Mesenchymal stem cell (in vitro differentiated cells and primary cell): ENCODE data around the gene SMYD1.

Source experiments
- DNase-seq: peaks from one replicate; pipeline ENCODE4 v3.0.0-alpha.2; 2013
- H2AFZ ChIP-seq: one replicate; pipeline ENCODE4 v1.6.1; 2013; ENCODE audit warnings: low read depth, mild to moderate bottlenecking, control low read depth, inconsistent platforms, low read length, moderate library complexity
- H2AK5ac ChIP-seq: 2 replicates; pipeline ENCODE4 v1.6.1; 2013; ENCODE audit warnings: low read length, moderate library complexity, mild to moderate bottlenecking, inconsistent platforms; ENCODE audit not compliant: severe bottlenecking
- H2BK120ac ChIP-seq: one replicate; pipeline ENCODE4 v1.6.1; 2013; ENCODE audit warnings: low read depth, mild to moderate bottlenecking, inconsistent platforms, low read length, moderate library complexity
- H2BK12ac ChIP-seq, 2 experiments: one replicate each; pipeline ENCODE4 v1.6.1; 2013; ENCODE audit warnings: inconsistent platforms in 2 of 2, low read length in 2 of 2, mild to moderate bottlenecking in 2 of 2, moderate library complexity in 2 of 2, control low read depth in 1 of 2
- H2BK15ac ChIP-seq: one replicate; pipeline ENCODE4 v1.6.1; 2013; ENCODE audit warnings: mild to moderate bottlenecking, low read depth, inconsistent platforms; ENCODE audit not compliant: poor library complexity, severe bottlenecking
- H2BK5ac ChIP-seq: 2 replicates; pipeline ENCODE4 v1.6.1; 2013; ENCODE audit warnings: low read depth, mild to moderate bottlenecking, low read length, control low read depth, inconsistent platforms; ENCODE audit not compliant: poor library complexity, severe bottlenecking
- H3K14ac ChIP-seq, 2 experiments: one replicate each; pipeline ENCODE4 v1.6.1; 2013; ENCODE audit warnings: inconsistent platforms in 2 of 2, low read length in 2 of 2, control low read depth in 1 of 2, mild to moderate bottlenecking in 1 of 2, moderate library complexity in 1 of 2
- H3K18ac ChIP-seq, 2 experiments: one replicate each; pipeline ENCODE4 v1.6.1; 2013; ENCODE audit warnings: inconsistent platforms in 2 of 2, low read length in 2 of 2, control low read depth in 1 of 2, low read depth in 1 of 2, mild to moderate bottlenecking in 1 of 2
- H3K23ac ChIP-seq, 2 experiments: one replicate each; pipeline ENCODE4 v1.6.1; 2013; ENCODE audit warnings: inconsistent platforms in 2 of 2, low read length in 2 of 2, mild to moderate bottlenecking in 2 of 2, moderate library complexity in 2 of 2, control low read depth in 1 of 2
- H3K27ac ChIP-seq: 2 replicates; pipeline ENCODE4 v1.5.1; 2013; ENCODE audit warnings: mild to moderate bottlenecking, moderate library complexity, low read length, control low read depth, inconsistent platforms; ENCODE audit not compliant: poor library complexity, severe bottlenecking
- H3K27me3 ChIP-seq, 2 experiments: 2 replicates each; pipeline versions ENCODE4 v1.6.1 to v1.7.0; 2013; ENCODE audit warnings: low read length in 2 of 2, mild to moderate bottlenecking in 2 of 2, moderate library complexity in 2 of 2, control low read depth in 1 of 2, inconsistent platforms in 1 of 2; ENCODE audit not compliant: control insufficient read depth in 1 of 2, insufficient read depth in 1 of 2
- H3K36me3 ChIP-seq, 2 experiments: 2 replicates each; pipeline versions ENCODE4 v1.6.1 to v1.7.0; 2013; ENCODE audit warnings: low read length in 2 of 2, control low read depth in 1 of 2, inconsistent platforms in 1 of 2, low read depth in 1 of 2, mild to moderate bottlenecking in 1 of 2; ENCODE audit not compliant: insufficient read depth in 2 of 2, control insufficient read depth in 1 of 2
- H3K4ac ChIP-seq, 2 experiments: one replicate each; pipeline ENCODE4 v1.6.1; 2013; ENCODE audit warnings: inconsistent platforms in 2 of 2, low read length in 2 of 2, mild to moderate bottlenecking in 2 of 2, moderate library complexity in 2 of 2, control low read depth in 1 of 2, low read depth in 1 of 2
- H3K4me1 ChIP-seq: 2 replicates; pipeline ENCODE4 v1.6.1; 2013; ENCODE audit warnings: low read depth, low read length, control low read depth; ENCODE audit not compliant: control insufficient read depth, insufficient read depth
- H3K4me2 ChIP-seq: 2 replicates; pipeline ENCODE4 v1.6.1; 2013; ENCODE audit warnings: low read length, mild to moderate bottlenecking, inconsistent platforms; ENCODE audit not compliant: poor library complexity, severe bottlenecking
- H3K4me3 ChIP-seq, 2 experiments: 2 replicates each; pipeline versions ENCODE4 v1.5.1 to v1.7.0; 2013; ENCODE audit warnings: low read length in 2 of 2, mild to moderate bottlenecking in 2 of 2, control low read depth in 1 of 2, low read depth in 1 of 2; ENCODE audit not compliant: insufficient read depth in 1 of 2
- H3K79me1 ChIP-seq: replicated peaks from 2 replicates; pipeline ENCODE4 v1.6.1; 2013; ENCODE audit warnings: mild to moderate bottlenecking, control low read depth, low read length, inconsistent platforms; ENCODE audit not compliant: poor library complexity, severe bottlenecking
- H3K9ac ChIP-seq: 2 replicates; pipeline ENCODE4 v1.7.0; 2013; ENCODE audit warnings: mild to moderate bottlenecking, low read length, moderate library complexity
- H3K9me3 ChIP-seq: 2 replicates; pipeline ENCODE4 v1.7.0; 2013; ENCODE audit warnings: mild to moderate bottlenecking, low read length; ENCODE audit not compliant: control insufficient read depth
- H4K8ac ChIP-seq: one replicate; pipeline ENCODE4 v1.6.1; 2013; ENCODE audit warnings: inconsistent platforms, mild to moderate bottlenecking, low read length, moderate library complexity
- H4K91ac ChIP-seq: one replicate; pipeline ENCODE4 v1.6.1; 2013; ENCODE audit warnings: mild to moderate bottlenecking, low read length, inconsistent platforms
- WGBS: methylation state at CpG from one replicate; pipeline ENCODE4 v1.1.7; 2013; ENCODE audit warnings: mixed read lengths; 5-methylcytosine and 5-hydroxymethylcytosine counted together

The SMYD1 gene

GRCh38 chr2:88125924-88126771 is 58.5 kb downstream of the SMYD1 start:
- Histone ChIP-seq H3K4me1 (peaks cover 2% of the 10 kb centered on the region), H3K23ac (no peak overlapping the region), H2AFZ (no peak overlapping the region), H3K79me1 (no peaks in the 10 kb centered on the region), H3K36me3 (no peaks in the 10 kb centered on the region), H2BK5ac (no peak overlapping the region), H2BK120ac (no peak overlapping the region), H4K91ac (no peak overlapping the region), H2AK5ac (no peak overlapping the region), H2BK12ac (no peak overlapping the region), H3K4ac (no peak overlapping the region), H3K4me2 (no peak overlapping the region), H3K9me3 (no peaks in the 10 kb centered on the region), H3K18ac (no peak overlapping the region), H3K14ac (no peak overlapping the region), H3K27me3 (peaks cover 30 to 74% of the 10 kb centered on the region in 2 experiments), H2BK15ac (no peak overlapping the region), H3K9ac (no peak overlapping the region), H3K4me3 (no peak overlapping the region), H4K8ac (no peak overlapping the region), H3K27ac (no peak overlapping the region)
- 82% methylated on average over 11 of the region's 11 CpGs for WGBS
- DNase-seq: no peak

- no peaks in the 10 kb centered on the region for H3K79me1 ChIP-seq
- H2BK5ac ChIP-seq: no peak overlapping the region
- H3K4me3 ChIP-seq: no peak overlapping the region
- no peak overlapping the region for H3K4me2 ChIP-seq
- no peak overlapping the region for H3K4ac ChIP-seq
- no peak overlapping the region for H4K8ac ChIP-seq
- peaks cover 30 to 67% of the 10 kb centered on the region in 2 experiments for H3K27me3 ChIP-seq
- no peak overlapping the region for H3K23ac ChIP-seq
- no peaks in the 10 kb centered on the region for H3K36me3 ChIP-seq
- H2BK12ac ChIP-seq: no peak overlapping the region
- DNase-seq: no peak
- H3K14ac ChIP-seq: no peak overlapping the region
- 94% methylated on average over 3 of the region's 3 CpGs for WGBS
- no peak overlapping the region for H3K18ac ChIP-seq
- H3K9me3 ChIP-seq: no peaks in the 10 kb centered on the region
- no peak overlapping the region for H2AFZ ChIP-seq
- H4K91ac ChIP-seq: no peak overlapping the region
- no peak overlapping the region for H2BK15ac ChIP-seq
- H2AK5ac ChIP-seq: no peak overlapping the region
- H2BK120ac ChIP-seq: no peak overlapping the region
- no peak overlapping the region for H3K27ac ChIP-seq
- H3K4me1 ChIP-seq: peaks cover 2% of the 10 kb centered on the region
- no peak overlapping the region for H3K9ac ChIP-seq
Observed at GRCh38 chr2:88126772-88127637, 59.4 kb downstream of the SMYD1 start.

GRCh38 chr2:88127638-88127887 is 59.9 kb downstream of the SMYD1 start:
- 33% methylated on average over 1 of the region's 1 CpG for WGBS
- no peak overlapping the region for H2AK5ac ChIP-seq
- H3K9me3 ChIP-seq: no peaks in the 10 kb centered on the region
- H3K4ac ChIP-seq: no peak overlapping the region
- H3K18ac ChIP-seq: no peak overlapping the region
- H3K9ac ChIP-seq: no peak overlapping the region
- no peak overlapping the region for H2AFZ ChIP-seq
- H3K27ac ChIP-seq: no peak overlapping the region
- no peak overlapping the region for H2BK120ac ChIP-seq
- H3K4me3 ChIP-seq: no peak overlapping the region
- no peak overlapping the region for H2BK5ac ChIP-seq
- H3K4me2 ChIP-seq: no peak overlapping the region
- no peak overlapping the region for H4K8ac ChIP-seq
- H3K36me3 ChIP-seq: no peaks in the 10 kb centered on the region
- peaks cover 2% of the 10 kb centered on the region for H3K4me1 ChIP-seq
- no peak overlapping the region for H2BK15ac ChIP-seq
- no peak overlapping the region for H2BK12ac ChIP-seq
- no peak for DNase-seq
- H4K91ac ChIP-seq: no peak overlapping the region
- H3K14ac ChIP-seq: no peak overlapping the region
- H3K23ac ChIP-seq: no peak overlapping the region
- peaks cover 30 to 63% of the 10 kb centered on the region in 2 experiments for H3K27me3 ChIP-seq
- H3K79me1 ChIP-seq: no peaks in the 10 kb centered on the region

- H3K79me1 ChIP-seq: no peaks in the 10 kb centered on the region
- no peak within 1 kb of the TSS for H3K27ac ChIP-seq
- H2BK12ac ChIP-seq: no peak within 1 kb of the TSS
- no peak within 1 kb of the TSS for H2AK5ac ChIP-seq
- H3K4ac ChIP-seq: no peak within 1 kb of the TSS
- 78% methylated on average over 10 of the region's 12 CpGs for WGBS
- no peak within 1 kb of the TSS for H4K8ac ChIP-seq
- no peak within 1 kb of the TSS for H2BK5ac ChIP-seq
- H2BK15ac ChIP-seq: no peak within 1 kb of the TSS
- H3K9me3 ChIP-seq: no peaks in the 10 kb centered on the region
- no peak within 1 kb of the TSS for H2AFZ ChIP-seq
- H3K4me2 ChIP-seq: no peak within 1 kb of the TSS
- no peak within 1 kb of the TSS for H4K91ac ChIP-seq
- no peaks in the 10 kb centered on the region for H3K36me3 ChIP-seq
- H3K9ac ChIP-seq: no peak within 1 kb of the TSS
- no peak within 1 kb of the TSS for H3K23ac ChIP-seq
- no peak within 1 kb of the TSS for H3K18ac ChIP-seq
- no peak within 1 kb of the TSS for H3K14ac ChIP-seq
- DNase-seq: no peak
- H3K4me3 ChIP-seq: no peak within 1 kb of the TSS
- peaks cover 2% of the 10 kb centered on the region for H3K4me1 ChIP-seq
- peaks cover 30 to 60% of the 10 kb centered on the region in 2 experiments for H3K27me3 ChIP-seq
- no peak within 1 kb of the TSS for H2BK120ac ChIP-seq
Observed at GRCh38 chr2:88127888-88128653, 60.4 kb downstream of the SMYD1 start, which contains the start of gene FABP1. Gene FABP1 (minus strand): TSS chr2:88128062. CDS start chr2:88128017, 45 bp downstream.
